GM13976 (cell line): ENCODE data around the gene CTSO.

Source experiments
- DNase-seq: peaks from one replicate; pipeline ENCODE4 v3.0.0; 2012; ENCODE audit warnings: low spot score
- CTCF ChIP-seq: IDR thresholded peaks from 2 replicates; pipeline ENCODE4 v1.5.1; 2012; ENCODE audit warnings: borderline replicate concordance, mild to moderate bottlenecking; ENCODE audit not compliant: insufficient read depth; ENCODE audit errors: extremely low read depth, missing control alignments, control extremely low read depth
- in situ Hi-C: fragments of 300-500 bp; cut with MboI; formaldehyde crosslinking; loops from one replicate; pipeline ENCODE4 v1.12.0; 2022; ENCODE audit warnings: low sequenced_read_pairs, mixed read lengths, inconsistent platforms; ENCODE audit not compliant: unreplicated experiment

The CTSO gene

GRCh38 chr4:155887045-155887444 is 66.6 kb downstream of the CTSO start:
- DNase-seq: no peak
- in situ Hi-C loops: no loop called here
- TF ChIP-seq CTCF: no peak

GRCh38 chr4:155885666-155886065 is 68.0 kb downstream of the CTSO start:
- TF ChIP-seq CTCF: no peak
- in situ Hi-C loops: no loop called here
- DNase-seq: no peak

- TF ChIP-seq CTCF: no peak
- DNase-seq: no peak
- in situ Hi-C loops: no loop called here
Measured at GRCh38 chr4:155883895-155884294, 69.8 kb downstream of the CTSO start.

GRCh38 chr4:155881555-155881954 is 72.1 kb downstream of the CTSO start:
- in situ Hi-C loops: no loop called here
- TF ChIP-seq CTCF: no peak
- no peak for DNase-seq

- TF ChIP-seq CTCF: no peak
Measured at GRCh38 chr4:155879767-155880166, 73.9 kb downstream of the CTSO start.

GRCh38 chr4:155878611-155879010 is 75.1 kb downstream of the CTSO start:
- no peak for TF ChIP-seq CTCF
- in situ Hi-C loops: no loop called here

More at GRCh38 chr4:155879767-155880166, 73.9 kb downstream of the CTSO start:
- no peak for DNase-seq
- in situ Hi-C loops: no loop called here

GRCh38 chr4:155877971-155878370 is 75.7 kb downstream of the CTSO start:
- DNase-seq: no peak
- TF ChIP-seq CTCF: no peak
- in situ Hi-C loops: no loop called here

More at GRCh38 chr4:155878611-155879010, 75.1 kb downstream of the CTSO start:
- no peak for DNase-seq
